AG04449 (cell line): ENCODE data around the gene DPH6.

Experiments used
- CTCF ChIA-PET: fragments of 350-600 bp; formaldehyde crosslinking; extraction: SDS; loops from one replicate; lab custom pipeline; 2021; ENCODE audit warnings: antibody characterized with exemption; lab: Yijun Ruan, JAX
- POLR2A ChIA-PET: fragments of 400-600, 350-600 bp; formaldehyde crosslinking; extraction: SDS; loops from one replicate; lab custom pipeline; 2020; ENCODE audit warnings: antibody characterized with exemption, inconsistent platforms; lab: Yijun Ruan, JAX
- DNase-seq: peaks from one replicate; pipeline ENCODE4 v3.0.0-alpha.2; 2010; ENCODE audit warnings: low read depth, low spot score
- H3K4me3 ChIP-seq: 2 replicates; pipeline ENCODE4 v1.5.1; 2011; ENCODE audit warnings: low read depth, mild to moderate bottlenecking, control low read depth, low read length
- TF ChIP-seq, protein P1 (sequence below): IDR thresholded peaks from one replicate; pipeline ENCODE4 v1.5.1; 2011; ENCODE audit warnings: mild to moderate bottlenecking, moderate library complexity, low read length, control low read depth, inconsistent platforms; ENCODE audit not compliant: insufficient read depth; ENCODE audit errors: missing control alignments

DPH6 gene

DNA sequence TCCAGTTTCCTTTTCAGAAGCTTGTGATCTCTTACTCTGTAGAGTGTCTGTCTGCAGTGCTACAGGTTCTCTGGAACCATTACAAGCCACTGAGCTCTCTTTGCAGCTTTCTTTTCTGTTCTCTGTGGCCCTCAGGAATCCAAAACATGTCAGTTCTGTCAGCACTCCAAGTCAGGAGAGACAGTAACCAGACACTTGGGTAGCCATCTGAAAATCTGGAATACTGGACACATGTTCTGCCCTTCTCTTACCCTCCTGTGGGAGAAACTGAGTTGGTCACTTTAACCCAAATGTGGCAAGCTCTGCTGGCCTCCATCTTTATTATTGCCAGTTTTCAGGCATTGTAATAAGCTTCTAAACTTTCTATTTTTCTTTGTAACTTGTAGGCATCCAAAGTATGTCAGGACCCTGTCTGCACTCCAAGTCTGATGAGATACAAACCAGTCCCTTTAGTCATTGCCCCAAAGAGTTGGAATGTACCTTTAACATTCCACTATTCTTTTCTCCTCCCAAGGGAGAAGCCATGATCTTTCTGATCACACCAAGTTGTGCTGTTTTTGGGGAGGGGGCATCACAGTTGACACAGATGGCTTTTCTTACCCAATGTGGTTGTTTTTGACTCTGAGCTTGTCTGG, 183.7 kb downstream of the DPH6 start:
- DNase-seq: peak; percentile 60
- POLR2A ChIA-PET: interaction anchor here (0.6 to 0.9 kb wide), 2 partner anchors 14 to 53 kb away, joined by 3 read pairs; no protein-coding TSS in a partner anchor
- CTCF ChIA-PET: interaction anchor here (1.1 to 1.4 kb wide), 2 partner anchors 10 to 73 kb away, joined by 3 to 4 read pairs; no protein-coding TSS in a partner anchor
- TF ChIP-seq, protein P1, sequence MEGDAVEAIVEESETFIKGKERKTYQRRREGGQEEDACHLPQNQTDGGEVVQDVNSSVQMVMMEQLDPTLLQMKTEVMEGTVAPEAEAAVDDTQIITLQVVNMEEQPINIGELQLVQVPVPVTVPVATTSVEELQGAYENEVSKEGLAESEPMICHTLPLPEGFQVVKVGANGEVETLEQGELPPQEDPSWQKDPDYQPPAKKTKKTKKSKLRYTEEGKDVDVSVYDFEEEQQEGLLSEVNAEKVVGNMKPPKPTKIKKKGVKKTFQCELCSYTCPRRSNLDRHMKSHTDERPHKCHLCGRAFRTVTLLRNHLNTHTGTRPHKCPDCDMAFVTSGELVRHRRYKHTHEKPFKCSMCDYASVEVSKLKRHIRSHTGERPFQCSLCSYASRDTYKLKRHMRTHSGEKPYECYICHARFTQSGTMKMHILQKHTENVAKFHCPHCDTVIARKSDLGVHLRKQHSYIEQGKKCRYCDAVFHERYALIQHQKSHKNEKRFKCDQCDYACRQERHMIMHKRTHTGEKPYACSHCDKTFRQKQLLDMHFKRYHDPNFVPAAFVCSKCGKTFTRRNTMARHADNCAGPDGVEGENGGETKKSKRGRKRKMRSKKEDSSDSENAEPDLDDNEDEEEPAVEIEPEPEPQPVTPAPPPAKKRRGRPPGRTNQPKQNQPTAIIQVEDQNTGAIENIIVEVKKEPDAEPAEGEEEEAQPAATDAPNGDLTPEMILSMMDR: no peak
- H3K4me3 ChIP-seq: no peak overlapping the region

DNA sequence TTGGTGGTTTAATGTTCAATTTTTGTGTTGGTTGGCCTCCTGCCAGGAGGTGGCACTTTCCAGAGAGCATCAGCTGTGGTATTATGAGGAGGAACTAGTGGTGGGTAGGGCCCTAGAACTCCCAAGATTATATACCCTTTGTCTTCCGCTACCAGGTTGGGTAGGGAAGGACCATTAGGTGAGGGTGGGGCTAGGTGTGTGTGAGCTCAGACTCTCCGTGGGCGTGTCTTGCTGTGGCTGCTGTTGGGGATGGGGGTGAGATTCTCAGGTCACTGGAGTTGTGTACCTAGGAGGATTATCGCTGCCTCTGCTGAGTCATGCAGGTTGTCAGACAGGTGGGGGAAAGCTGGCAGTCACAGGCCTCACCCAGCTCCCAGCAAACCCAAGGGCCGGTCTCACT, 187.1 kb downstream of the DPH6 start:
- DNase-seq: no peak
- CTCF ChIA-PET: no interaction called here
- POLR2A ChIA-PET: no interaction called here
- TF ChIP-seq, protein P1: no peak
- H3K4me3 ChIP-seq: no peak overlapping the region

DNA sequence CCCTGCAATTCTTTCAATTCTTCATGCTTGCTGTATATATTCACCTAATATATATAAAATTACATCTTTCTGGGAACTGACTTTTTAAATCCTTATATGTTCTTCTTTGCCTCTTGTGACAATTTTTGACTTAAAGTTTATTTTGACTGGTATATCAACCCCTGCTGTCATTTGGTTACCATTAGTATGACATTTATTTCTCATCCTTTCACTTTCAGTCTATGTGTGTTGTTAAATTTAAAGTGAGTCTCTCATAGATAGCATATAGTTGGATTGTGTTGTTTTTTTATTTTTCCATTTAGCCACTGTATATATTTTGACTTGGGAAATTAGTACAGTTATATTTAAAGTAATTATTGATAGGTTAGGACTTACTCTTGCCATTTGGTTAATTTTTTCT, 194.9 kb downstream of the DPH6 start:
- TF ChIP-seq, protein P1: no peak
- DNase-seq: no peak
- H3K4me3 ChIP-seq: no peak overlapping the region
- ChIA-PET CTCF (interaction anchor here (1.3 kb wide), 1 partner anchor 93 kb away, joined by 3 read pairs; no protein-coding TSS in a partner anchor), POLR2A (no interaction called here)

DNA sequence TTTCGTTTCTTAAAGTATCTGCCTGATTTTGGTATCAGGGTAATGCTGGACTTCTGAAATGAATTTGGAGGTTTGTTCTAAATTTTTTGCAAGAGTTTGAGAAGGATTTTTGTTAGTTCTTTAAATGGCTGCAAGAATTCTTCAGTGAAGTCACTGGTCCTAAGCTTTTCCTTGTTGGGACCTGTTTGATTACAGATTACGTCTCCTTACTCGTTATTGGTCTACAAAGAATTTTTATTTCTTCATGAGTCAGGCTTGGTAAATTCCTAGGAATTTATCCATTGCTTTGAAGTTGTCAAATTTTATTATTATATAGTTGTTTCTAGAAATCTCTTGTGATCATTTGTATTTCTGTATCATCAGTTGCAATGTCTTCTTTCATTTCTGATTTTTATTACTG, 196.0 kb downstream of the DPH6 start:
- ChIA-PET POLR2A (no interaction called here), CTCF (no interaction called here)
- no peak for DNase-seq
- H3K4me3 ChIP-seq: no peak overlapping the region
- TF ChIP-seq, protein P1: no peak

DNA sequence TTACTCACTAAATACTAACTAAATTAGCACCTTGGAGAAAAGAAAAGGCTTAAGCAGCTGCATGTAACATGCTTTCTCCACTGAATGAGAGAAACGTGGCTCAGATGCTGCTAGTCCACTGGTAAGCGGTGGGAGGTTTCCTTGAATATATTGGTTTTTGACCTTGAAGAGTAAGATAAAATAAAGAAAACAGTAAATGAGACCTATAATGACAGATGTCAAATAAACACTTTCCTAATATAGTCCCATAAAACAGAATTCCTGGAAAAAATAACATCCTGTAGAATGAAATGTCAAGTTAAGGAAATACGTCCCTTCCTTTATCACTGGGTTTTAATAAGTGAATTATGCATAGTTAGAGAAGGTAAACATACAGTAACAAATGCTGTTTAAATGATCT, 215.0 kb downstream of the DPH6 start:
- POLR2A ChIA-PET: no interaction called here
- no peak for DNase-seq
- CTCF ChIA-PET: no interaction called here
- no peak overlapping the region for H3K4me3 ChIP-seq
- TF ChIP-seq, protein P1: no peak

DNA sequence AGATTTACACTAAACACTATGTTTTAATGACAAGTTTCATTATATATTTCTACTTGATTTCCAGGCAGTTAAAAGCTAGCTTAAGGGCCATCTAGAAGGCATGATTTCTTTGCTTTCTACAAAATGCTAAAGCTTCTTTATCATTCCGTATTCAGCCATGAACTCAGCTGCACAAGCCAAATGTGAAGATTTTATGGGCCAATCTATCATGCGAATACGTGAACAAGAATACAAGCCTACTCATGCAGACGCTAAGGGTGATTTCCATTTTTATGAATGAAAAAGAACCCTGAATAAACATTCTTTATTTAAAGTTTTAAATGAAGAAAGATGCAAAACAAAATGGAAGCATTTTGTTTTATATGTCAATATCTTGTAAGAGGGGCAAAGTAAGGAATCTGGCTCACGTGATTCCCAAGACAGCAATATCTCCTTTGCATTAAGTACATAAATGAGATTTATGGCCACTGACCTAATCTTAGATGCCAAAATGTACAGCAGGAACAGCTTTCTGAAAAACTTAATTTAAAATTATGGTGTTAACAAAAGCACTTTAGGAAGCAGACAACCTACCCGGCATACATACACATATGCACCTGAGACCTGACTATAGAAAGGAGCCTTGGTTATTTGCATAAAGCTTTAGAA, 215.8 kb downstream of the DPH6 start:
- no peak for DNase-seq
- POLR2A ChIA-PET: no interaction called here
- no peak overlapping the region for H3K4me3 ChIP-seq
- CTCF ChIA-PET: no interaction called here
- TF ChIP-seq, protein P1: no peak
